OCI-LY7 (cell line): Measurements from ENCODE around the gene FKBP2.

Experiments
- CTCF ChIP-seq: fragments of 200-600 bp; sonication (generic); conservative IDR thresholded peaks from 2 replicates; pipeline ENCODE4 v1.5.1; 2014; ENCODE audit warnings: mild to moderate bottlenecking, antibody characterized with exemption, low read length, moderate library complexity, mixed read lengths
- EZH2phosphoT487 ChIP-seq: fragments of 200-600 bp; sonication (generic); IDR thresholded peaks from 2 replicates; pipeline ENCODE4 v1.6.1; 2018; ENCODE audit warnings: low read depth, borderline replicate concordance, mild to moderate bottlenecking, mixed run types, antibody characterized with exemption, low read length, moderate library complexity, mixed read lengths

GRCh38 chr11:64244966-64245365 is 4.1 kb downstream of the FKBP2 start:
- no peak for TF ChIP-seq CTCF
- no peak for TF ChIP-seq EZH2phosphoT487
